ENCODE measurements around the gene RNF38. TPM values are rescaled to one million over a fixed set of nuclear protein-coding genes. Genes with fewer than 3 reads are reported as not detected.

Gene RNF38
- polyA plus RNA-seq, 1 donor from 2014 or later = 61.9 TPM

GRCh38 chr9:36438536-36439236, 38.6 kb upstream of the RNF38 start:
- Histone ChIP-seq H3K27ac (ENCODE audit: low read length) (no peak overlapping the region), H3F3A (ENCODE audit: insufficient read depth, low read length, poor library complexity, severe bottlenecking) (no peaks in the 10 kb centered on the region), H3K9ac (ENCODE audit: low read length) (no peak overlapping the region), H3K36me3 (ENCODE audit: insufficient read depth, low read length) (no peaks in the 10 kb centered on the region), H3K9me2 (ENCODE audit: insufficient read depth, low read length) (no peaks in the 10 kb centered on the region), H2AFZ (ENCODE audit: low read depth, low read length) (no peak overlapping the region), H3K4me3 (ENCODE audit: low read length) (no peak overlapping the region), H3K79me2 (replicated peaks; ENCODE audit: insufficient read depth, low read length) (peaks cover 5% of the 10 kb centered on the region), H3K27me3 (ENCODE audit: insufficient read depth, low read depth, low read length) (no peaks in the 10 kb centered on the region), H4K20me1 (ENCODE audit: insufficient read depth) (no peaks in the 10 kb centered on the region), H3K4me2 (ENCODE audit: low read length) (no peak overlapping the region), H3K9me3 (ENCODE audit: low read length) (no peaks in the 10 kb centered on the region)
- TF ChIP-seq SMC3 (conservative IDR thresholded peaks at IDR 0.05; ENCODE audit: poor library complexity) = no peak
- TF ChIP-seq EZH2 (IDR thresholded peaks at IDR 0.05; ENCODE audit: borderline replicate concordance, insufficient read depth, low read length, poor library complexity, severe bottlenecking) = no peak
- TF ChIP-seq, protein P1, sequence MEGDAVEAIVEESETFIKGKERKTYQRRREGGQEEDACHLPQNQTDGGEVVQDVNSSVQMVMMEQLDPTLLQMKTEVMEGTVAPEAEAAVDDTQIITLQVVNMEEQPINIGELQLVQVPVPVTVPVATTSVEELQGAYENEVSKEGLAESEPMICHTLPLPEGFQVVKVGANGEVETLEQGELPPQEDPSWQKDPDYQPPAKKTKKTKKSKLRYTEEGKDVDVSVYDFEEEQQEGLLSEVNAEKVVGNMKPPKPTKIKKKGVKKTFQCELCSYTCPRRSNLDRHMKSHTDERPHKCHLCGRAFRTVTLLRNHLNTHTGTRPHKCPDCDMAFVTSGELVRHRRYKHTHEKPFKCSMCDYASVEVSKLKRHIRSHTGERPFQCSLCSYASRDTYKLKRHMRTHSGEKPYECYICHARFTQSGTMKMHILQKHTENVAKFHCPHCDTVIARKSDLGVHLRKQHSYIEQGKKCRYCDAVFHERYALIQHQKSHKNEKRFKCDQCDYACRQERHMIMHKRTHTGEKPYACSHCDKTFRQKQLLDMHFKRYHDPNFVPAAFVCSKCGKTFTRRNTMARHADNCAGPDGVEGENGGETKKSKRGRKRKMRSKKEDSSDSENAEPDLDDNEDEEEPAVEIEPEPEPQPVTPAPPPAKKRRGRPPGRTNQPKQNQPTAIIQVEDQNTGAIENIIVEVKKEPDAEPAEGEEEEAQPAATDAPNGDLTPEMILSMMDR (IDR thresholded peaks at IDR 0.05; ENCODE audit: poor library complexity, severe bottlenecking) = no peak
- TF ChIP-seq TAF1 (IDR thresholded peaks at IDR 0.05; ENCODE audit: low read depth) = no peak
- TF ChIP-seq, protein P2, sequence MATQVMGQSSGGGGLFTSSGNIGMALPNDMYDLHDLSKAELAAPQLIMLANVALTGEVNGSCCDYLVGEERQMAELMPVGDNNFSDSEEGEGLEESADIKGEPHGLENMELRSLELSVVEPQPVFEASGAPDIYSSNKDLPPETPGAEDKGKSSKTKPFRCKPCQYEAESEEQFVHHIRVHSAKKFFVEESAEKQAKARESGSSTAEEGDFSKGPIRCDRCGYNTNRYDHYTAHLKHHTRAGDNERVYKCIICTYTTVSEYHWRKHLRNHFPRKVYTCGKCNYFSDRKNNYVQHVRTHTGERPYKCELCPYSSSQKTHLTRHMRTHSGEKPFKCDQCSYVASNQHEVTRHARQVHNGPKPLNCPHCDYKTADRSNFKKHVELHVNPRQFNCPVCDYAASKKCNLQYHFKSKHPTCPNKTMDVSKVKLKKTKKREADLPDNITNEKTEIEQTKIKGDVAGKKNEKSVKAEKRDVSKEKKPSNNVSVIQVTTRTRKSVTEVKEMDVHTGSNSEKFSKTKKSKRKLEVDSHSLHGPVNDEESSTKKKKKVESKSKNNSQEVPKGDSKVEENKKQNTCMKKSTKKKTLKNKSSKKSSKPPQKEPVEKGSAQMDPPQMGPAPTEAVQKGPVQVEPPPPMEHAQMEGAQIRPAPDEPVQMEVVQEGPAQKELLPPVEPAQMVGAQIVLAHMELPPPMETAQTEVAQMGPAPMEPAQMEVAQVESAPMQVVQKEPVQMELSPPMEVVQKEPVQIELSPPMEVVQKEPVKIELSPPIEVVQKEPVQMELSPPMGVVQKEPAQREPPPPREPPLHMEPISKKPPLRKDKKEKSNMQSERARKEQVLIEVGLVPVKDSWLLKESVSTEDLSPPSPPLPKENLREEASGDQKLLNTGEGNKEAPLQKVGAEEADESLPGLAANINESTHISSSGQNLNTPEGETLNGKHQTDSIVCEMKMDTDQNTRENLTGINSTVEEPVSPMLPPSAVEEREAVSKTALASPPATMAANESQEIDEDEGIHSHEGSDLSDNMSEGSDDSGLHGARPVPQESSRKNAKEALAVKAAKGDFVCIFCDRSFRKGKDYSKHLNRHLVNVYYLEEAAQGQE (IDR thresholded peaks at IDR 0.05; ENCODE audit: borderline replicate concordance) = no peak
- TF ChIP-seq POLR2AphosphoS5 (IDR thresholded peaks at IDR 0.05) = no peak

DNA sequence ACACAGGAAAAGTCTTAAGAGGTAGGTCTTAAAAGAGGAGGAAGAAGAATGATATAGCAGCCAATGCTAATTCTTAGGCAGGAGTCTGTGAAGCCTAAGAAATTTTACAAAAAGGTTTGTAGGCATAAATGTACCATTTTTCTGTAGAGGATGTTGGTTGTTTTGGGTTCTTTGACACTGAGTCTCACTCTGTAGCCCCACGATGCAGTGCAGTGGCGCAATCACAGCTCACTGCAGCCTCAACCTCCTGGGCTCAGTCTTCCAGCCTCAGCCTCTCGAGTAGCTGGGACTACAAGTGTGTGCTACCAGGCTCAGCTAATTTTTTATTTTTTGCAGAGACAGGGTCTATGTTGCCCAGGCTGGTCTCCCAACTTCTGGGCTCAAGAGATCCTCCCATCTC, 37.7 kb upstream of the RNF38 start:
- Histone ChIP-seq H4K20me1 (ENCODE audit: insufficient read depth) (no peaks in the 10 kb centered on the region), H3K27me3 (ENCODE audit: insufficient read depth, low read depth, low read length) (no peaks in the 10 kb centered on the region), H3K36me3 (ENCODE audit: insufficient read depth, low read length) (no peaks in the 10 kb centered on the region), H2AFZ (ENCODE audit: low read depth, low read length) (no peak overlapping the region), H3K9me2 (ENCODE audit: insufficient read depth, low read length) (no peaks in the 10 kb centered on the region), H3K27ac (ENCODE audit: low read length) (no peak overlapping the region), H3K4me3 (ENCODE audit: low read length) (no peak overlapping the region), H3K4me2 (ENCODE audit: low read length) (no peak overlapping the region), H3K9ac (ENCODE audit: low read length) (no peak overlapping the region), H3K79me2 (replicated peaks; ENCODE audit: insufficient read depth, low read length) (peaks cover 5% of the 10 kb centered on the region), H3K9me3 (ENCODE audit: low read length) (no peaks in the 10 kb centered on the region), H3F3A (ENCODE audit: insufficient read depth, low read length, poor library complexity, severe bottlenecking) (no peaks in the 10 kb centered on the region)
- TF ChIP-seq, protein P1 (IDR thresholded peaks at IDR 0.05; ENCODE audit: poor library complexity, severe bottlenecking) = no peak
- no peak for TF ChIP-seq TAF1 (IDR thresholded peaks at IDR 0.05; ENCODE audit: low read depth)
- TF ChIP-seq, protein P2 (IDR thresholded peaks at IDR 0.05; ENCODE audit: borderline replicate concordance) = no peak
- TF ChIP-seq MXI1 (conservative IDR thresholded peaks at IDR 0.05; ENCODE audit: poor library complexity, severe bottlenecking) = no peak
- TF ChIP-seq EP300 (conservative IDR thresholded peaks at IDR 0.05; ENCODE audit: poor library complexity, severe bottlenecking) = no peak
- TF ChIP-seq RAD21 (conservative IDR thresholded peaks at IDR 0.05) = no peak
- no peak for TF ChIP-seq EZH2 (IDR thresholded peaks at IDR 0.05; ENCODE audit: borderline replicate concordance, insufficient read depth, low read length, poor library complexity, severe bottlenecking)
- TF ChIP-seq POLR2AphosphoS5 (IDR thresholded peaks at IDR 0.05) = no peak
- no peak for TF ChIP-seq SMC3 (conservative IDR thresholded peaks at IDR 0.05; ENCODE audit: poor library complexity)

Measured in neural cell (in vitro differentiated cells).